ENCODE results near the gene TOMM34.

GRCh38 chr20:44962483-44962882, 2.3 kb upstream of the TOMM34 start:
- no peak for TF ChIP-seq YY1 (IDR thresholded peaks at IDR 0.05; ENCODE audit: insufficient read depth, insufficient read length)
- no peak for TF ChIP-seq SUZ12 (IDR thresholded peaks at IDR 0.05; ENCODE audit: extremely low read depth, insufficient read depth, insufficient read length)
- TF ChIP-seq ZNF274 (IDR thresholded peaks at IDR 0.05; ENCODE audit: low read depth, low read length): no peak

Measured in NT2/D1 (cell line).